H9 (cell line): ENCODE measurements around the gene DLK2. TPM values are rescaled to one million over a fixed set of nuclear protein-coding genes. Genes with fewer than 3 reads are reported as not detected.

ENCODE experiments used
- DNase-seq: peaks from one replicate; pipeline ENCODE4 v3.0.0-alpha.2; 2017
- H2AFZ ChIP-seq: one replicate; pipeline ENCODE4 v1.6.1; 2013; ENCODE audit warnings: mild to moderate bottlenecking, low read length, control low read depth, moderate library complexity
- H2AK5ac ChIP-seq: 2 replicates; pipeline ENCODE4 v1.6.1; 2013; ENCODE audit warnings: low read length, control low read depth, mixed read lengths; ENCODE audit not compliant: insufficient read length
- H2BK120ac ChIP-seq: one replicate; pipeline ENCODE4 v1.6.1; 2013; ENCODE audit warnings: low read depth, mild to moderate bottlenecking, low read length, control low read depth, inconsistent platforms; ENCODE audit not compliant: poor library complexity, severe bottlenecking
- H2BK12ac ChIP-seq: 2 replicates; pipeline ENCODE4 v1.6.1; 2013; ENCODE audit warnings: low read length, control low read depth, mixed read lengths, low read depth; ENCODE audit not compliant: insufficient read length
- H2BK15ac ChIP-seq: 2 replicates; pipeline ENCODE4 v1.6.1; 2013; ENCODE audit warnings: low read depth, low read length, control low read depth
- H2BK20ac ChIP-seq: one replicate; pipeline ENCODE4 v1.6.1; 2013; ENCODE audit warnings: low read depth, mild to moderate bottlenecking, low read length, control low read depth, inconsistent platforms; ENCODE audit not compliant: poor library complexity, severe bottlenecking
- H2BK5ac ChIP-seq: 2 replicates; pipeline ENCODE4 v1.6.1; 2013; ENCODE audit warnings: low read length, control low read depth, mixed read lengths; ENCODE audit not compliant: insufficient read length
- H3K14ac ChIP-seq: 2 replicates; pipeline ENCODE4 v1.6.1; 2013; ENCODE audit warnings: low read length, control low read depth; ENCODE audit not compliant: insufficient read depth
- H3K18ac ChIP-seq: 2 replicates; pipeline ENCODE4 v1.6.1; 2013; ENCODE audit warnings: low read depth, mild to moderate bottlenecking, mixed read lengths, low read length, control low read depth; ENCODE audit not compliant: insufficient read length
- H3K23ac ChIP-seq: 2 replicates; pipeline ENCODE4 v1.6.1; 2013; ENCODE audit warnings: low read length, control low read depth, mixed read lengths, low read depth; ENCODE audit not compliant: insufficient read length
- H3K23me2 ChIP-seq: 2 replicates; pipeline ENCODE4 v1.6.1; 2013; ENCODE audit warnings: low read depth, mild to moderate bottlenecking, mixed read lengths, low read length, control low read depth; ENCODE audit not compliant: insufficient read length, poor library complexity, severe bottlenecking
- H3K27ac ChIP-seq: 2 replicates; pipeline ENCODE4 v1.5.1; 2013; ENCODE audit warnings: low read length, control low read depth, mixed read lengths, low read depth; ENCODE audit not compliant: insufficient read length
- H3K27me3 ChIP-seq: 2 replicates; pipeline ENCODE4 v1.6.1; 2013; ENCODE audit warnings: low read length, control low read depth, inconsistent platforms; ENCODE audit not compliant: insufficient read depth
- H3K4ac ChIP-seq: 2 replicates; pipeline ENCODE4 v1.6.1; 2013; ENCODE audit warnings: low read depth, mild to moderate bottlenecking, control low read depth, inconsistent platforms, low read length, moderate library complexity
- H3K4me1 ChIP-seq: 2 replicates; pipeline ENCODE4 v1.6.1; 2013; ENCODE audit warnings: low read length, control low read depth, inconsistent platforms; ENCODE audit not compliant: insufficient read depth
- H3K4me2 ChIP-seq: 2 replicates; pipeline ENCODE4 v1.6.1; 2013; ENCODE audit warnings: low read length, control low read depth, mixed read lengths; ENCODE audit not compliant: insufficient read length, insufficient read depth
- H3K56ac ChIP-seq: 2 replicates; pipeline ENCODE4 v1.6.1; 2013; ENCODE audit warnings: low read depth, mild to moderate bottlenecking, mixed read lengths, low read length, control low read depth; ENCODE audit not compliant: insufficient read length
- H3K79me1 ChIP-seq: 2 replicates; pipeline ENCODE4 v1.6.1; 2013; ENCODE audit warnings: low read depth, mild to moderate bottlenecking, moderate library complexity, low read length, control low read depth, inconsistent platforms; ENCODE audit not compliant: insufficient read depth, poor library complexity, severe bottlenecking
- H3K79me2 ChIP-seq: 2 replicates; pipeline ENCODE4 v1.6.1; 2013; ENCODE audit warnings: low read length, control low read depth, inconsistent platforms; ENCODE audit not compliant: insufficient read depth
- H3K9ac ChIP-seq: 2 replicates; pipeline ENCODE4 v1.6.1; 2013; ENCODE audit warnings: low read length, control low read depth, mixed read lengths; ENCODE audit not compliant: insufficient read length; ENCODE audit errors: extremely low read depth
- H3K9me3 ChIP-seq: one replicate; pipeline ENCODE4 v1.6.1; 2013; ENCODE audit warnings: low read depth, low read length, inconsistent platforms; ENCODE audit not compliant: control insufficient read depth
- H3T11ph ChIP-seq: one replicate; pipeline ENCODE4 v1.6.1; 2013; ENCODE audit warnings: mild to moderate bottlenecking, low read length, control low read depth, inconsistent platforms
- H4K20me1 ChIP-seq: one replicate; pipeline ENCODE4 v1.6.1; 2013; ENCODE audit not compliant: control insufficient read depth, insufficient read length, insufficient read depth
- H4K5ac ChIP-seq: 2 replicates; pipeline ENCODE4 v1.6.1; 2013; ENCODE audit warnings: low read depth, mild to moderate bottlenecking, mixed read lengths, low read length, control low read depth; ENCODE audit not compliant: insufficient read length
- H4K8ac ChIP-seq: replicated peaks from 2 replicates; pipeline ENCODE4 v1.6.1; 2013; ENCODE audit warnings: low read length, control low read depth, mixed read lengths, low read depth; ENCODE audit not compliant: insufficient read length
- H4K91ac ChIP-seq: 2 replicates; pipeline ENCODE4 v1.6.1; 2013; ENCODE audit warnings: low read depth, mild to moderate bottlenecking, moderate library complexity, mixed read lengths, low read length, control low read depth; ENCODE audit not compliant: insufficient read length
- H3K27ac Mint-ChIP-seq, 3 experiments: 2 replicates in 2 of 3; 3 replicates in 1 of 3; pipeline ENCODE4 v1.8.0; 2020 to 2021; ENCODE audit warnings: mixed read lengths in 3 of 3, mild to moderate bottlenecking in 1 of 3, moderate library complexity in 1 of 3
- H3K27me3 Mint-ChIP-seq: 2 replicates; pipeline ENCODE4 v1.8.0; 2021; ENCODE audit warnings: low read depth, mild to moderate bottlenecking, moderate library complexity, mixed read lengths
- H3K36me3 Mint-ChIP-seq, 3 experiments: 2 replicates in 2 of 3; 3 replicates in 1 of 3; pipeline ENCODE4 v1.8.0; 2020 to 2021; ENCODE audit warnings: low read depth in 3 of 3, mixed read lengths in 3 of 3; ENCODE audit not compliant: insufficient read depth in 1 of 3
- H3K4me1 Mint-ChIP-seq, 2 experiments: 2 replicates each; pipeline ENCODE4 v1.8.0; 2020; ENCODE audit warnings: mixed read lengths in 2 of 2
- H3K4me3 Mint-ChIP-seq, 2 experiments: 2 replicates in 1 of 2; 3 replicates in 1 of 2; pipeline ENCODE4 v1.8.0; 2020 to 2021; ENCODE audit warnings: mild to moderate bottlenecking in 2 of 2, mixed read lengths in 2 of 2, moderate library complexity in 1 of 2
- H3K9me3 Mint-ChIP-seq, 2 experiments: 2 replicates in 1 of 2; 3 replicates in 1 of 2; pipeline ENCODE4 v1.8.0; 2020; ENCODE audit warnings: mild to moderate bottlenecking in 2 of 2, mixed read lengths in 2 of 2, moderate library complexity in 1 of 2
- CTCF ChIP-seq: fragments of 200-600 bp; sonication (generic); conservative IDR thresholded peaks from 3 replicates; pipeline ENCODE4 v1.8.0; 2021; ENCODE audit warnings: antibody characterized with exemption, mild to moderate bottlenecking
- WGBS: extraction: QIAGEN DNeasy Blood & Tissue Kit; methylation state at CpG from one replicate; pipeline ENCODE4 v1.1.7; 2013; ENCODE audit warnings: missing lambda C conversion rate, low lambda C conversion rate, mixed read lengths; ENCODE audit not compliant: insufficient read length; ENCODE audit errors: extremely low coverage; 5-methylcytosine and 5-hydroxymethylcytosine counted together
- total RNA-seq: library from RNA; stranded (reverse); gene quantifications from 2 replicates; pipeline ENCODE4 v1.2.1, GENCODE V29; 2021

The DLK2 gene
- total RNA-seq, 1 experiment from 2014 or later, result 0.96 TPM

- DNase-seq, result no peak
- H2BK15ac ChIP-seq, result no peak overlapping the region
- no peak overlapping the region for H2BK5ac ChIP-seq
- no peak overlapping the region for H3K14ac ChIP-seq
- no peaks in the 10 kb centered on the region for H3K79me2 ChIP-seq
- H2AFZ ChIP-seq, result no peak overlapping the region
- H3K23ac ChIP-seq, result no peak overlapping the region
- TF ChIP-seq CTCF, result no peak
- H3K9ac ChIP-seq, result no peak overlapping the region
- no peak overlapping the region for H3K4me3 Mint-ChIP-seq
- no peak overlapping the region for H3K4me2 ChIP-seq
- peaks cover 2% of the 10 kb centered on the region in 2 experiments; a peak in 1 of 4 replicates for H3K4me1 Mint-ChIP-seq
- H3K56ac ChIP-seq, result no peak overlapping the region
- no peak overlapping the region for H3T11ph ChIP-seq
- peaks cover 13% of the 10 kb centered on the region for H3K27me3 Mint-ChIP-seq
- no peak overlapping the region for H3K18ac ChIP-seq
- H2AK5ac ChIP-seq, result no peak overlapping the region
- H3K36me3 Mint-ChIP-seq, result peaks cover 27 to 73% (median 58%) of the 10 kb centered on the region in 3 experiments
- WGBS, result no CpG with 5 or more reads among the region's 8 CpGs
- no peaks in the 10 kb centered on the region for H4K20me1 ChIP-seq
- no peak overlapping the region for H2BK12ac ChIP-seq
- H2BK120ac ChIP-seq, result no peak overlapping the region
- no peak overlapping the region for H2BK20ac ChIP-seq
- no peak overlapping the region for H3K4ac ChIP-seq
- no peak overlapping the region for H4K5ac ChIP-seq
- no peaks in the 10 kb centered on the region for H3K4me1 ChIP-seq
- no peak overlapping the region for H3K27ac ChIP-seq
- H3K79me1 ChIP-seq, result no peaks in the 10 kb centered on the region
- H3K9me3 Mint-ChIP-seq, result no peaks in the 10 kb centered on the region
- H3K27ac Mint-ChIP-seq, result peak overlapping the region in 1 of 3 experiments; percentile 83; a peak in 1 of 7 replicates
- H4K91ac ChIP-seq, result no peak overlapping the region
- no peaks in the 10 kb centered on the region for H3K27me3 ChIP-seq
- H4K8ac ChIP-seq, result no peak overlapping the region
- H3K23me2 ChIP-seq, result no peaks in the 10 kb centered on the region
- no peaks in the 10 kb centered on the region for H3K9me3 ChIP-seq
Observed at GRCh38 chr6:43503443-43503842, 48.1 kb upstream of the DLK2 start.
